Hippocampal formation (tissue), 2 donors: ENCODE results near the gene GET4.
"Not testable (repeated sequence)": the region's sequence is repeated elsewhere in the genome, so short reads cannot be mapped to it uniquely, and the experiment has no call there.

ENCODE experiments used
- DNase-seq, 2 donors: peaks; one replicate each; lab custom pipeline; 2025; lab: John Stamatoyannopoulos, UW

Gene GET4

DNA sequence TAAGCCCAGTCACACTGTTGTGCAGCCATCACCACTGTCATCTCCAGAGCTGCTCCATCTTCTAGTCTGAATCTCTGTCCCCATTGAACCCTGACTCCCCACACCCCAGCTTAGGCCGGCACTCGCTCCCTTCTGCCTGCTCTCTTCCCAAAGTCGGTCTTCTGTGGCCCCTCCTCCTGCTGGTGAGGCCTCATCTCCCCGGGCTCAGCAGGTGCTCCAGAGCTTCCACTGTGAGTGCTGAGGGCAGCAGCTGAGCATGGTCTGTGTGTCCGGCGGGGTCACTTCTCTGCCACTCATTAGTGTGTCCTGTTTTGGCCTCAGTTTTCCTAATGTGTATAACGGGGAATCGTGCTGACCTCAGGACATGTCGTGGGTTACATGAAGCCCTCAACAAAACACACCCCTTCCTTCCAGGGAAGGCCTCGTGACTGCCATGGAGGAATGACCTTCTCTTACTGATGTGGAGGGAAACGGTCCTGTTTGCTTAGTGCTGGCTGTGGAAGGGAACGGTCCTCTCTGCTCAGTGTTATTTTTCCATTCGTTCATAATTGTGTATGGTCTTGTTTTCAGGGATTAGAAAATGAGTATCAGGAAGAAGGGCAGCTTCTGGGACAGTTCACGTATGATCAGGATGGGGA lies 4.3 kb upstream of the GET4 start:
- DNase-seq: no peak

GRCh38 chr7:872685-873084 lies 3.7 kb upstream of the GET4 start:
- not testable (repeated sequence) for DNase-seq

- DNase-seq: peak; percentile 59 to 69
These were observed 2.9 kb upstream of the GET4 start for GRCh38 chr7:873367-874002.

- DNase-seq: no peak
These were observed 2.2 kb upstream of the GET4 start for GRCh38 chr7:874031-874749.

DNA sequence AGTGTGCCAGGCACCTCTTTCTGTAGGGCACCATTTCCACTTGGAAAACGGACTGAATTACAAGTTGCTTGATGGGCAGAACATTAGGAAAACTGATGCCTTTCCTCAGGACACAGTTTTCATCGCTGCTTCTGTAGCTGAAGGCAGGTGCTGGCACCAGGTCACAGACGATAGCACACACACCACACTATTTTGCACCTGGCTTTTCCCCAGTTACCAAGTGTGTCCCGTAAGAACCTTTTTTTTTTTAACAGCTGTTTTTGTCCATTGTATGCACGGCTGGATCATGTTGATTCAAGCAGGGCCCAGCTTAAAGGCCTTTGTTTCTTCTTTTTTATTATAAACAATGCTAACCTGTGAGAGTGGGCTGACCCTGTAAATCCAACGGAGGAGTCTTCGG lies 1.3 kb upstream of the GET4 start:
- DNase-seq: no peak

DNA sequence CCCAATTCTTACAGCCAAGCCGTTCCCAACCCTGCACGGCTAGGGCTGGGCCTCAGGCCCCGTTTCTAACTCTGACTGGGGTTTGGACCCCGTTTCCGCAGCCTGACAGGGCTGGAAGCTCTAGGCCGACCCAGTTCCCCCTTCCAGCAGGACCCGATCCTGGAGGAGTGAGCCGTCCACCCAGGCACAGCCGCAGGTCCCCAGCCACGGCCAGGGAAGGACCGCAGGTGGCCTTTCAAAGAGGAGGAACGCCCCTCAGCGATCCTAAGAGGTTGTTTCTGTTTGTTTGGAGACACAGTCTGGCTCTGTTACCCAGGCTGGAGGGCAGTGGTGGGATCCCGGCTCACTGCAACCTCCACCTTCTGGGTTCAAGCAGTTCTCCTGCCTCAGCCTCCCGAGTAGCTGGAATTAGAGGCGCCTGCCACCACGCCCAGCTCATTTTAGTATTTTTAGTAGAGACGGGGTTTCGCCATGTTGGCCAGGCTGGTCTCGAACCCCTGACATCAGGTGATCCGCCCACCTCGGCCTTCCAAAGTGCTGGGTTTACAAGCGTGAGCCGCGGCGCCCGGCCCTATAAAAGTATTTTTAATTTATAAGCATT lies 778 bp upstream of the GET4 start:
- DNase-seq: no peak

DNA sequence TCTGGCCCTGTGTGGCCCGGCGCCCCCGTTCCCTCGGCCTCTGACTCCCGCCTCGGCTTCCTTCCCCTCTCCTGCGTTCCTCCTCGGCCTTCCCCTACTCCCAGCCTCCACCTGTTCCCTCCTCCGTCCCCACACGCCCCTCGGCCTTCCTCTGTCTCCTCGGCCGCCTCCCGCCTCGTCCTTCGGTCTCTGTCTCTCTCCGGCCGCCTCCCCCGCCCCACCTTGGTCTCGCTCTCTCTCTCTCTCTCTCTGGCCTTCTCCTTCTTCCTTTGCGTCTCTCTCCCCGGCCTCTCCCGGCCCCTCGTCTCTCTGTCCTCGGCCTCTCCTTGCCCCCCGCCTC lies 588 bp downstream of the GET4 start:
- no peak for DNase-seq

GRCh38 chr7:877312-878232 lies 1.2 kb downstream of the GET4 start:
- no peak for DNase-seq

GRCh38 chr7:879093-879492 lies 2.7 kb downstream of the GET4 start:
- no peak for DNase-seq

GRCh38 chr7:879706-880105 lies 3.4 kb downstream of the GET4 start:
- DNase-seq: no peak

DNA sequence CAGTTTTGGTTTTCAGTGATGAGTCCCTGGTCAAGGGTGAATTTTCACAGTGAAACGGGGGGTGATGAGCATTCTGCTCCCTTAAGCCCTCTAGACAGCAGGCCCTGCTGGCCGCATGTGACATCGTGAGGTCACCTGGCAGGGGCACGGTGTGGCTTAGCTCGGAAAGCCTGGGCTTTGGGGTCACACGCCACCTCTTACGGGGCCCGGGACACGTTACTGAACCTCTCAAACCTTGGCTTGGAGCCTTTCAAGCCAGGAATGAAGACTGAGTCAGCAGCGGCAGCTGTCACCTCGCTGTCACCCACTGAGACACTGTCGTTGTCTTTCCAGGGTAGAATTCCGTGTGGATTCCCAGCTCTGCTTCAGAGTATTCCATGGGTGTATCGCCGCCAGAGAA lies 4.1 kb downstream of the GET4 start:
- DNase-seq: no peak

GRCh38 chr7:881441-882234 lies 5.3 kb downstream of the GET4 start:
- no peak for DNase-seq

DNA sequence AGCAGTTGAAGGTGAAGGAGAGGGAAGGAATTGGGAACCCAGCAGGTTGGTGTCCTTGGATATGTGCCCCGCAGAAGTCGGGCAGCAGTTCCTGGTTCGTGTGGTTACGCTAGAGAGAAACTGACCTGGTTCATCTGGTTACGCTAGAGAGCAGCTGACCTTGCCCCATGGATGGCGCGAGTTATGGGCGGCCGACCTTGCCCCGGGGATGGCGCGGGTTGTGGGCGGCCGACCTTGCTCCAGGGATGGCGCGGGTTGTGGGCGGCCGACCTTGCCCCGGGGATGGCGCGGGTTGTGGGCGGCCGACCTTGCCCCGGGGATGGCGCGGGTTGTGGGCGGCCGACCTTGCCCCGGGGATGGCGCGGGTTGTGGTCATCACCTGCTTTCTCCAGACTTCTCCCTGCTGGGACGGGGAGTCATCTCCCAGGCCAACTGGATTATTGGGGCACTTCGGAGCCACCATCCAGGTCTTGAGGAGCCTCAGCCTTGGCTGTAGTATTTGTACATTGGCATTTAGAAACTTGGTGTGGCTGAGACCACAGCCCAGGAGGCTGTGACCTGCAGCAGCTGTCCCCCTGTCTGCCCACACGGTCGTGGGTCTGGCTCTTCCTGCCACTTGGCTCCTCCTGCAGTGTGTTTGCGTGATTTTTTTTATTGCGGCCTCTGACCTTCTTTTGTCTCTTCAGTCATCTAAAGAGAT lies 6.1 kb downstream of the GET4 start:
- no peak for DNase-seq

DNA sequence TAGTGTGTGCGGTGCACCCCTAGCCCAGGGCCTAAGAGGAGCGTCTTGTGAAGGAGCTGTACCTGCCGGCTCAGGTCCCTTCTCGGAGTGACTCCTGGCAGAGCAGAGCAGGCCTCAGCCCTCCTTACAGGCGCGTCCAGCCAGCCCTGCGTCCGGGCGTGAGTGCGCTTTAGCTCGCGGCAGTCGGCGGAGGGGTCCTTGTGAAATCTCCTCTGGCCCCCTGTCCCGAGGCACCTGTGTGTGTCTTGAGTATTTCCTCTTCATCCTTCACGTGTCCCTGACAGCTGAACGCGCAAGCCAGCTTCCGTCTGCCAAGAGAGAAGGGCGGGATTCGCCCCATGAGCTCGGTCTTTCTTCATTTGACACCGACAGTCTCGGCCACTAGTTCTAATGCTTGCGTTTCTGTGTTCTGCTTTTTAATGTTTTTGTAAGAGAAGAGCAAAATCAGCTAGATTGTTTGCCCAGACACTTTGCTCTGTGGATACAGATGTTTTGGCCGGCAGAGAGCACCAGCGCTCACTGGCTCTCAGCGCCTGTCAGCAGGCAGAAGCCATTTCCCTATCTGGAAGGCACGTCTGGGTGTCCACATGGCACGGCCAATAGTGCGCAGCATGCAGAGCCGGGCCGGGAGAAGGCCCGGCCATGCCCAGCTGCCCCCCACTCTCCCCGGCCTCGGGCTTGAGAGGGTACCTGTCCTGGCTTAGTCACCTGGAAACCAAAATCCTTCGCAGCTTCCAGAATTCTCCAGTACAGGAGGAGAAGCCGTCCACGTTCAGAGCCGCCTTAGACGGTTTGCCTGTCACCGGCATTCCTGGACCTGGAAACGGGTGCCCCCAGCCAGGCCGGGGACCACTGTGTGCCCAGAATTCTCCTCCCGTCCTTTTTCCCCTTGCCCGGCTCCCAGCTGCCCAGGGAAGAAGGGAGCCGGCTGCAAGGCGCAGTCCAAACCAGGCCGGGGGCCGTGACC lies 7.0 kb downstream of the GET4 start:
- no peak for DNase-seq

DNA sequence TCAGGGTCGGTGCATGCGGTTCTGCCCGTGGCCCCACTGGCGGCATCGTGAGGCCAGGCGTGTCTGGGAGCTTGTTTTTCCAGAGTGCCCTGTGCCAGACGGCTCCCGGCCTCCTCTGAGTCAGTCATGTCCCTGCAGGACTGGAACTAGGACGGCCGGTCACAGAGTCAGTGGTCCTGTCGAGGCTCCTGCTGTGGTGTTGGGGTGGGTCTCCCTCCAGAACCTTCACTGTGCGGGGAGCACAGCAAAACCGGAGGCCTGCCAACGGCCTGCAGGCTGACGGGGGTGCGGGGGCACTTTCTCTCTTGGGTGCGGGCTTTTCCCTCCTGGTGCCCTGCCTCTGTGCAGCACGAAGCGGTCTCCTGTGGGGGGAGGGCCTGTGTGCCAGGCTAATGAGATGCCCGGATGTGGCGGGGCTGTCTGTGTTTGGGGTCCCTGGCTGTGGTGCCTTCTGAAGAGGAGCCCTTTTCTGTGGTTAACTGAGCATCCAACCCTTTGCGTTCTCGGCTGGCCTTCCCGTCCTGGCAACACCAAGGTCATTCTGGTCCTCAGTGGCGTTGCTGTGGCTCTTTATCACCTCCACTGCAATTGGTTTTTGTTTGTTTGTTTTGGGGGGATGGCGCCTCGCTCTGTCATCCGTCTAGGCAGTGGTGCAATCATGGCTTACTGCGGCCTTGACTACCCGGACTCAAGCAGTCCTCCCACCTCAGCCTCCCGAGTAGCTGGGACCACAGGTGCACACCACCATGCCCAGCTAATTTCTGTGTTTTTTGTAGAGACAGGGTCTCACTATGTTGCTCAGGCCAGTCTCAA lies 8.0 kb downstream of the GET4 start:
- no peak for DNase-seq

DNA sequence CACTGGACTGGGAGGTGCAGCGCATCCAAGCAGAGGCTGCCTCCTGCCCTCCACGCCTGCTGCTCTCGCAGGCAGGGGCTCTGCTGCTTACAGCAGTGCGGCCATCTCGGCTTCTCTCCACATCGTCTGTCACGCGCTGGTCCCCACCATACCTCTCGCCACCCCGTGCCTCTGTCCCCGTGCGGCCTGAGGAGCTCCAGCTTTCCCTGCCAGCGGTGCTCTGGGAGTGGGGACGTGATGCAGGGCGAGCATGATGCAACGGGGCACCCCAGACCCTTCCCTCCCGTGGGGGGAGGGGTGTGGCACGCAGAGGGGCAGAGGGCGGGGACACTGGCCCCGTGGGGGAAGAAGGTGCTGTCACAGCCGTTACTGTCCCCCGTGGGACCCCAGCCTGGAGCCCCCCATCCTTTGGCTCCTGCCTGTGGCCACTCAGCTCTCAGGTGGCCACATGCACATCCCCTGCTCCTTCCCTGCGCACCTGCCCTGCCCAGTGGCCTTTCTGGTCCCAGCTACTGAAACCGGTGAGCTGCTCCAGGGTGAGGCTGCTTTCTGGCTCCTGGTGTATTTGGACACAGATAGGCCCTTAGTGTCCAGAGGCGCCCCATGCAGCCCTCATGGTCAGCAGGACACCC lies 9.0 kb downstream of the GET4 start:
- DNase-seq: no peak

DNA sequence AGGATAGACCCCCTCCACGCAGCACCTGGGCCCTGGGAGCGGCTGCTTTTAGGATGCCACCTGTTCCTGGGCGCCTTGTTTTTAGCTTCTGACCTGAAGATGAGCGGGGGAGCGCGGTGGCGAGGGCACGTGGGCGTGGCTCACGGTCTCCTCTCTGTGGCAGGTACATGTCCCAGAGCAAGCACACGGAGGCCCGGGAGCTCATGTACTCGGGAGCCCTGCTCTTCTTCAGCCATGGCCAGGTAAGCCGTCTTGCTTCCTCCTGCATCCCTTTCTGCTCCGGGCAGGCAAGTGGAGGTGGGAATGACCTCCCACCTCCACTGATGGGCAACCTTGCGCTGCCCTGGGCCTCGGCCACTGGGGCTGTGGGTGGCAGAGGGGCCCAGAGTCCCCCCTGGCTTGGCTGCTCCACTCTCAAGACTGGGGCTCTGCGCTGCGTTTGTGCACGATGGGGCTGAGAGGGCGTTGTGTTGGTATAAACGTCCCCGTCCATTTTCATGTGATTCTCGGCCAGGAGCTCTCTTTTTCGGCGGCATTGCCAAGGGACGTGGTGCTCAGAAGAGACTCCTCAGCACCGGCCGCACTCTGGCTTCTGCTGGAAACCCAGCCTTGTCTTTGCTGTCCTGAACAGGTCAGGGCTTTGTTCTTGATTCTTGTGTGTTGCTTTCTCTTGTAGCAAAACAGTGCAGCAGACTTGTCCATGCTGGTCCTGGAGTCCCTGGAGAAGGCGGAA lies 9.7 kb downstream of the GET4 start:
- no peak for DNase-seq
